ENCODE results near the gene CCDC57. TPM values are rescaled to one million over a fixed set of nuclear protein-coding genes. Genes with fewer than 3 reads are reported as not detected.
A peak's percentile ranks its signal among the peaks of the same experiment; 100 is the strongest.
"Not testable (repeated sequence)": the region's sequence is repeated elsewhere in the genome, so short reads cannot be mapped to it uniquely, and the experiment has no call there.

The CCDC57 gene
- total RNA-seq, 1 donor from 2014 or later, result 10.8 TPM

- FAIRE-seq, result no peak
- TF ChIP-seq, protein P1, sequence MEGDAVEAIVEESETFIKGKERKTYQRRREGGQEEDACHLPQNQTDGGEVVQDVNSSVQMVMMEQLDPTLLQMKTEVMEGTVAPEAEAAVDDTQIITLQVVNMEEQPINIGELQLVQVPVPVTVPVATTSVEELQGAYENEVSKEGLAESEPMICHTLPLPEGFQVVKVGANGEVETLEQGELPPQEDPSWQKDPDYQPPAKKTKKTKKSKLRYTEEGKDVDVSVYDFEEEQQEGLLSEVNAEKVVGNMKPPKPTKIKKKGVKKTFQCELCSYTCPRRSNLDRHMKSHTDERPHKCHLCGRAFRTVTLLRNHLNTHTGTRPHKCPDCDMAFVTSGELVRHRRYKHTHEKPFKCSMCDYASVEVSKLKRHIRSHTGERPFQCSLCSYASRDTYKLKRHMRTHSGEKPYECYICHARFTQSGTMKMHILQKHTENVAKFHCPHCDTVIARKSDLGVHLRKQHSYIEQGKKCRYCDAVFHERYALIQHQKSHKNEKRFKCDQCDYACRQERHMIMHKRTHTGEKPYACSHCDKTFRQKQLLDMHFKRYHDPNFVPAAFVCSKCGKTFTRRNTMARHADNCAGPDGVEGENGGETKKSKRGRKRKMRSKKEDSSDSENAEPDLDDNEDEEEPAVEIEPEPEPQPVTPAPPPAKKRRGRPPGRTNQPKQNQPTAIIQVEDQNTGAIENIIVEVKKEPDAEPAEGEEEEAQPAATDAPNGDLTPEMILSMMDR (IDR thresholded peaks at IDR 0.05; ENCODE audit: insufficient read depth, low read length, severe bottlenecking), result no peak
- peak; percentile 82 for DNase-seq (ENCODE audit: low read depth)
- Histone ChIP-seq H3K4me3 (ENCODE audit: low read depth, low read length) (no peak overlapping the region), H3K27me3 (ENCODE audit: control insufficient read depth, insufficient read depth, low read length) (no peaks in the 10 kb centered on the region), H3K36me3 (ENCODE audit: control insufficient read depth, insufficient read depth, low read length) (no peaks in the 10 kb centered on the region)
Measured at GRCh38 chr17:82216301-82217119, 3.9 kb upstream of the CCDC57 start.

DNA sequence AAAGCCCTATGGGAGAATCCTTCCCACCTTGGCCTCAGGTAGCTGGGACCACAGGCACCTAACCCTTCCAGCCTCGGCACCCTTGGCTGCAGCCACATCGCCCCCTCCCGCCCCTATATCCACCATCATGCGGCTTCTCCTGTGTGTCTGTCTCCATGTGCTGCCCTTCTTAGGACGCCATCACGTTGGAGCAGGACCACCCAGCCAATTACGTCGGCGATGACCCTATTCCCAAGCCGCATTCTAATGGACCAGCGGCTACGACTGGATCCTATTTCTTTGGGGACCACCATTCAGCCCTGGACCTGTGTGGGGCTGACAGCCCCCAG lies 3.3 kb upstream of the CCDC57 start:
- H3K27me3 ChIP-seq (ENCODE audit: control insufficient read depth, insufficient read depth, low read length), result no peaks in the 10 kb centered on the region
- TF ChIP-seq, protein P1 (IDR thresholded peaks at IDR 0.05; ENCODE audit: insufficient read depth, low read length, severe bottlenecking), result no peak
- no peak overlapping the region for H3K4me3 ChIP-seq (ENCODE audit: low read depth, low read length)
- no peak for DNase-seq (ENCODE audit: low read depth)
- no peaks in the 10 kb centered on the region for H3K36me3 ChIP-seq (ENCODE audit: control insufficient read depth, insufficient read depth, low read length)
- no peak for FAIRE-seq

DNA sequence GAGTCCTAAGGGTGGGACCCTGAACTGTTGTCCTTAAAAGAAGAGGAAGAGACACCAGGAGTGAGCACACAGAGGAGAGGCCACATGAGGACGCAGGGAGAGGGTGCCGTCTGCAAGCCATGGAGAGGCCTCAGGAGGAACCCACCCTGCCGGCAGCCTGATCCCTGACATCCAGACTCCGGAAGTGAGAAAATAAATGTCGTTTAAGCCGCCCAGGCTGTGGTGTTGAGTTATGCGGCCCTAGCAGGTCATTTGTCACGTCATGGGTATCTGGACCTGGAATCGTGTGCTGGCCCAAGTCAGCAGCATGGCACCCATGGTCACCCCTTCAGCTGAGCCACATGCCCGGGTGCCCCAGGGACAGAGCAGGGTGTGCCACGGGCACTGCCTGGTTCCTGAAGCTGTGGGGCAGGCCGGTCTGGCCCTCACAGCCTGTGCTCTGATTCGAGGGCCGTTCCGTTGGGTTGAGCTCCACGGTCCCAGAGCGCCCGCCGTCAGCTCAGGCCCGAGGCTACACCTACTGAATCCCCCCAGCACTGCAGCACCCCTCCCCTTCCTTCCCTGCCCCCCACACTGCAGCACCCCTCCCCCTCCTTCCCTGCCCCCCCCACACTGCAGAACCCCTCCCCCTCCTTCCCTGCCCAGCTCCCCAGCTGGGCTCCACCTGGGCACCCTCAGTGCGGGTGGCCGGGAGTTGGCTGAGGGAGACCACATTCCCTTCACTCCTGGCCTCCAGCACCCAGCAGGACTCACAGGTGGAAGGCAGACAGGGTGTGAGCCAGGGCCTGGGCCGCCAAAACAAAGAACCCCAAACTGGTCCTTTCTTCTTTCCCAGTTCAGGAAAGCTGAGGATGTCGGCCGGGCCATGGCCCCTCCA lies 2.7 kb upstream of the CCDC57 start:
- no peaks in the 10 kb centered on the region for H3K27me3 ChIP-seq (ENCODE audit: control insufficient read depth, insufficient read depth, low read length)
- H3K36me3 ChIP-seq (ENCODE audit: control insufficient read depth, insufficient read depth, low read length), result no peaks in the 10 kb centered on the region
- TF ChIP-seq, protein P1 (IDR thresholded peaks at IDR 0.05; ENCODE audit: insufficient read depth, low read length, severe bottlenecking), result no peak
- DNase-seq (ENCODE audit: low read depth) (no peak), FAIRE-seq (no peak)
- H3K4me3 ChIP-seq (ENCODE audit: low read depth, low read length), result no peak overlapping the region

GRCh38 chr17:82214012-82214628 lies 1.5 kb upstream of the CCDC57 start:
- DNase-seq (ENCODE audit: low read depth), result no peak
- Histone ChIP-seq H3K36me3 (ENCODE audit: control insufficient read depth, insufficient read depth, low read length) (no peaks in the 10 kb centered on the region), H3K27me3 (ENCODE audit: control insufficient read depth, insufficient read depth, low read length) (no peaks in the 10 kb centered on the region), H3K4me3 (ENCODE audit: low read depth, low read length) (no peak overlapping the region)
- TF ChIP-seq, protein P1 (IDR thresholded peaks at IDR 0.05; ENCODE audit: insufficient read depth, low read length, severe bottlenecking), result no peak
- FAIRE-seq, result no peak

DNA sequence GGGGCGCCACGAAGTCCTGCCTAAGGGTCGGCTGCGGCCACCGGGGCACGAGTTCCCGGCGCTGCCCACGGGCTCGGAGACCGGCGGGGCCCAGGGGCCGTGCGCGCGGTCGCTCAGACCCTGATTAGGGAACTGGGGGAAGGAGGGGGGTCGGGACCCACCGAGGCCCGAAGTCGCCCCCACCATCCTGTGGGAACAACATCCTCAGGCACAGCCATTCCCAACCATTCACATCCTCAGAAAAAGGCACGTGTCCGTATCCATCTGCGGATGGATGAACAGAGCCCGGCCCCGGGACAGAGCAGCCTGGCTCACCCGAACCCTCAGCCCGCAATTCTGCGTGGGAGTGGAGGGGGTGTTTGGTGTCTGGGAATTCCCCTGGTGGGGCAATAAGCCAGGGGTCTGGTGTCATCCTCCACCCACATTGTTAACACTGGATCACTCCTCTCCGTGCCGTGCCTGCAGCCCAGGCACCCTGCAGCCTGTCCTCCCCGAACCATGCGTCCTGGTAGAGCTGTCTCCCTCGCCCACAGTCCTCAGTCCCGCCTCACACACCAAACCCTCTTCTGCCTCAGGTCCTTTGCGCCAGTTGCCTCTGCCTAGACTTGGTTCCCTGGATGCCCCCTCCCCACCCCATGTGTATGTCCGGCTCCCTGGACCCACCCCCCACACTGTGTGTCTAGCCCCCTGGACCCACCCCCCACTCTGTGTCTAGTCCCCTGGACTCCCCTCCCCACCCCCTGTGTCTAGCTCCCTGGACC lies 789 bp upstream of the CCDC57 start:
- Histone ChIP-seq H3K4me3 (ENCODE audit: low read depth, low read length) (peak overlapping the region; percentile 75), H3K36me3 (ENCODE audit: control insufficient read depth, insufficient read depth, low read length) (no peaks in the 10 kb centered on the region), H3K27me3 (ENCODE audit: control insufficient read depth, insufficient read depth, low read length) (no peaks in the 10 kb centered on the region)
- FAIRE-seq, result no peak
- DNase-seq (ENCODE audit: low read depth), result peak; percentile 41
- TF ChIP-seq, protein P1 (IDR thresholded peaks at IDR 0.05; ENCODE audit: insufficient read depth, low read length, severe bottlenecking), result no peak

DNA sequence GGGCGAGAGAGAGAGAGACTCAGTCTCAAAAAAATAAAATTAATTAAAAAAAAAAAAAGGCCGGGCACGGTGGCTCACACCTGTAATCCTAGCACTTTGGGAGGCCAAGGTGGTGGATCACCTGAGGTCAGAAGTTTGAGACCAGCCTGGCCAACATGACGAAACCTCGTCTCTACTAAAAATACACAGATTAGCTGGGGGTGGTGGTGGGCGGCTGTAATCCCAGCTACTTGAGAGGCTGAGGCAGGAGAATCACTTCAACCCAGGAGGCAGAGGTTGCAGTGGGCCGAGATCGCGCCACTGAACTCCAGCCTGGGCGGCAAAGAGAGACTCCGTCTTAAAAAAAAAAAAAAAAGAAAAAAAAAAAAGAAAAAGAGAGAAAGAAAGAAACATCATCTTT lies 2.0 kb downstream of the CCDC57 start:
- not testable (repeated sequence) for H3K27me3 ChIP-seq (ENCODE audit: control insufficient read depth, insufficient read depth, low read length); H3K4me3 ChIP-seq (ENCODE audit: low read depth, low read length); H3K36me3 ChIP-seq (ENCODE audit: control insufficient read depth, insufficient read depth, low read length); FAIRE-seq; DNase-seq (ENCODE audit: low read depth)

Measured in bronchial epithelial cell (primary cell).